SK-N-SH treated with all-trans-retinoic acid at 6 μM for 48 hours (cell line): Measurements from ENCODE around the gene CCDC106.

ENCODE experiments used
- ATAC-seq: fragments of 200-7000 bp; cut with Tn5 transposase; 3 replicates; pipeline ENCODE4 v1.9.1; 2020; ENCODE audit warnings: mild to moderate bottlenecking, moderate library complexity
- ARNTL ChIP-seq: fragments of 450-650 bp; formaldehyde crosslinking; IDR thresholded peaks from 2 replicates; pipeline ENCODE4 v1.5.0; 2020; ENCODE audit warnings: low read depth, mild to moderate bottlenecking, moderate library complexity, borderline replicate concordance
- BACH2 ChIP-seq: fragments of 250-450 bp; sonication (Bioruptor Pico); IDR thresholded peaks from 2 replicates; pipeline ENCODE4 v1.9.0; 2021; ENCODE audit warnings: mild to moderate bottlenecking, borderline replicate concordance
- CREB5 ChIP-seq: fragments of 250-450 bp; sonication (Bioruptor Pico); IDR thresholded peaks from 2 replicates; pipeline ENCODE4 v1.5.1; 2020; ENCODE audit warnings: low read depth, mild to moderate bottlenecking, moderate library complexity
- CSDC2 ChIP-seq: fragments of 250-450 bp; sonication (Bioruptor Pico); IDR thresholded peaks from 2 replicates; pipeline ENCODE4 v1.5.0; 2020; ENCODE audit warnings: mild to moderate bottlenecking, moderate library complexity
- CSRNP3 ChIP-seq: fragments of 250-450 bp; sonication (Bioruptor Pico); IDR thresholded peaks from 2 replicates; pipeline ENCODE4 v1.5.1; 2021; ENCODE audit warnings: mild to moderate bottlenecking, moderate library complexity
- ESRRG ChIP-seq: fragments of 250-450 bp; sonication (Bioruptor Pico); IDR thresholded peaks from 2 replicates; pipeline ENCODE4 v1.6.1; 2021; ENCODE audit warnings: mild to moderate bottlenecking
- GLIS3 ChIP-seq: fragments of 250-450 bp; sonication (Bioruptor Pico); IDR thresholded peaks from 2 replicates; pipeline ENCODE4 v1.5.0; 2020; ENCODE audit warnings: mild to moderate bottlenecking, moderate library complexity
- ISL1 ChIP-seq: fragments of 250-450 bp; sonication (Bioruptor Pico); IDR thresholded peaks from 2 replicates; pipeline ENCODE4 v2.1.2; 2022; ENCODE audit warnings: mild to moderate bottlenecking, moderate library complexity
- OSR1 ChIP-seq: fragments of 250-450 bp; sonication (Bioruptor Pico); IDR thresholded peaks from 2 replicates; pipeline ENCODE4 v1.8.0; 2022; ENCODE audit warnings: moderate library complexity, mild to moderate bottlenecking, inconsistent platforms
- PATZ1 ChIP-seq: fragments of 250-450 bp; sonication (Bioruptor Pico); IDR thresholded peaks from 2 replicates; pipeline ENCODE4 v1.8.0; 2020; ENCODE audit warnings: mild to moderate bottlenecking, moderate library complexity, borderline replicate concordance
- POU6F1 ChIP-seq: fragments of 250-450 bp; sonication (Bioruptor Pico); IDR thresholded peaks from 2 replicates; pipeline ENCODE4 v1.8.0; 2021; ENCODE audit warnings: low read depth, mild to moderate bottlenecking, moderate library complexity, borderline replicate concordance
- PPARA ChIP-seq: fragments of 250-450 bp; sonication (Bioruptor Pico); IDR thresholded peaks from 2 replicates; pipeline ENCODE4 v1.5.0; 2020; ENCODE audit warnings: mild to moderate bottlenecking, borderline replicate concordance
- RARB ChIP-seq: fragments of 250-450 bp; sonication (Bioruptor Pico); IDR thresholded peaks from 2 replicates; pipeline ENCODE4 v1.8.0; 2021; ENCODE audit warnings: mild to moderate bottlenecking, moderate library complexity
- SNAI2 ChIP-seq: fragments of 250-450 bp; sonication (Bioruptor Pico); IDR thresholded peaks from 2 replicates; pipeline ENCODE4 v1.5.0; 2020; ENCODE audit warnings: mild to moderate bottlenecking, moderate library complexity
- TCF4 ChIP-seq: fragments of 250-450 bp; sonication (Bioruptor Pico); IDR thresholded peaks from 2 replicates; pipeline ENCODE4 v1.8.0; 2021; ENCODE audit warnings: mild to moderate bottlenecking, moderate library complexity, borderline replicate concordance
- TOX ChIP-seq: fragments of 250-450 bp; sonication (Bioruptor Pico); IDR thresholded peaks from 2 replicates; pipeline ENCODE4 v1.8.0; 2021; ENCODE audit warnings: mild to moderate bottlenecking, moderate library complexity, borderline replicate concordance
- TSHZ2 ChIP-seq: fragments of 250-450 bp; sonication (Bioruptor Pico); IDR thresholded peaks from 2 replicates; pipeline ENCODE4 v1.5.0; 2020; ENCODE audit warnings: mild to moderate bottlenecking, moderate library complexity
- ZC3H10 ChIP-seq: fragments of 250-450 bp; sonication (Bioruptor Pico); IDR thresholded peaks from 2 replicates; pipeline ENCODE4 v1.5.1; 2021; ENCODE audit warnings: mild to moderate bottlenecking, moderate library complexity
- ZFP3 ChIP-seq: fragments of 250-450 bp; sonication (Bioruptor Pico); IDR thresholded peaks from 2 replicates; pipeline ENCODE4 v1.5.0; 2020; ENCODE audit warnings: mild to moderate bottlenecking, moderate library complexity
- ZFP30 ChIP-seq: fragments of 450-650 bp; formaldehyde crosslinking; IDR thresholded peaks from 2 replicates; pipeline ENCODE4 v1.5.0; 2022; ENCODE audit warnings: mild to moderate bottlenecking, moderate library complexity
- ZNF565 ChIP-seq: fragments of 450-650 bp; formaldehyde crosslinking; conservative IDR thresholded peaks from 2 replicates; pipeline ENCODE4 v1.5.0; 2020; ENCODE audit warnings: low read depth, mild to moderate bottlenecking, moderate library complexity
- ZNF70 ChIP-seq: fragments of 450-650 bp; formaldehyde crosslinking; IDR thresholded peaks from 2 replicates; pipeline ENCODE4 v1.5.0; 2020; ENCODE audit warnings: mild to moderate bottlenecking, moderate library complexity
- ZNF8 ChIP-seq: fragments of 450-650 bp; formaldehyde crosslinking; IDR thresholded peaks from 2 replicates; pipeline ENCODE4 v1.5.0; 2020; ENCODE audit warnings: mild to moderate bottlenecking, moderate library complexity

CCDC106 gene

GRCh38 chr19:55649268-55650125 lies 1.5 kb downstream of the CCDC106 start:
- no peak for ATAC-seq
- TF ChIP-seq GLIS3: no peak
- TF ChIP-seq POU6F1: no peak
- TF ChIP-seq OSR1 (CRISPR knock-in tag): no peak
- TF ChIP-seq CREB5 (CRISPR knock-in tag): no peak
- TF ChIP-seq ISL1 (CRISPR knock-in tag): no peak
- TF ChIP-seq TCF4 (CRISPR knock-in tag): no peak
- TF ChIP-seq ZC3H10 (CRISPR knock-in tag): no peak
- no peak for TF ChIP-seq PPARA (CRISPR knock-in tag)
- TF ChIP-seq CSDC2 (CRISPR knock-in tag): no peak
- no peak for TF ChIP-seq TOX
- TF ChIP-seq ZNF565 (CRISPR knock-in tag): no peak
- no peak for TF ChIP-seq ZNF70

GRCh38 chr19:55650126-55650557 lies 2.1 kb downstream of the CCDC106 start:
- TF ChIP-seq PATZ1 (CRISPR knock-in tag) (no peak), CSRNP3 (CRISPR knock-in tag) (no peak), CSDC2 (CRISPR knock-in tag) (no peak), ZFP3 (no peak), ZFP30 (CRISPR knock-in tag) (no peak), ZNF565 (CRISPR knock-in tag) (no peak), TCF4 (CRISPR knock-in tag) (no peak), CREB5 (CRISPR knock-in tag) (no peak), SNAI2 (CRISPR knock-in tag) (no peak)
- ATAC-seq: no peak

GRCh38 chr19:55650602-55651230 lies 2.7 kb downstream of the CCDC106 start:
- TF ChIP-seq OSR1 (CRISPR knock-in tag) (no peak), ZFP3 (no peak), ZNF565 (CRISPR knock-in tag) (no peak), ZC3H10 (CRISPR knock-in tag) (no peak), CSDC2 (CRISPR knock-in tag) (no peak), ARNTL (CRISPR knock-in tag) (no peak), SNAI2 (CRISPR knock-in tag) (no peak)
- ATAC-seq: no peak

GRCh38 chr19:55651236-55651635 lies 3.2 kb downstream of the CCDC106 start:
- TF ChIP-seq ZNF8 (CRISPR knock-in tag) (no peak), RARB (CRISPR knock-in tag) (no peak), ESRRG (CRISPR knock-in tag) (no peak), TSHZ2 (no peak), BACH2 (CRISPR knock-in tag) (no peak), ARNTL (CRISPR knock-in tag) (no peak), ZC3H10 (CRISPR knock-in tag) (no peak), TCF4 (CRISPR knock-in tag) (no peak), ZNF565 (CRISPR knock-in tag) (no peak), OSR1 (CRISPR knock-in tag) (no peak), GLIS3 (no peak)
- ATAC-seq: no peak
